ENCODE data around the gene CADM1. TPM values are rescaled to one million over a fixed set of nuclear protein-coding genes. Genes with fewer than 3 reads are reported as not detected.

CADM1 gene
- total RNA-seq, 1 donor from 2014 or later = not detected

- DNase-seq (ENCODE audit: low spot score) = no peak
- Mint-ChIP-seq H3K27me3 (ENCODE audit: insufficient read depth) (peaks cover 2% of the 10 kb centered on the region), H3K36me3 (ENCODE audit: low read depth) (no peaks in the 10 kb centered on the region), H3K4me1 (ENCODE audit: low read depth) (no peaks in the 10 kb centered on the region), H3K9me3 (peaks cover 23% of the 10 kb centered on the region), H3K4me3 (no peak overlapping the region), H3K27ac (no peak overlapping the region)
- intact Hi-C loops (cut with micrococcal nuclease) = no loop called here
Observed at GRCh38 chr11:115446214-115446613, 58.0 kb downstream of the CADM1 start.

- no peaks in the 10 kb centered on the region for H3K4me1 Mint-ChIP-seq (ENCODE audit: low read depth)
- no peak overlapping the region for H3K4me3 Mint-ChIP-seq
- H3K9me3 Mint-ChIP-seq = peaks cover 26% of the 10 kb centered on the region
- H3K27me3 Mint-ChIP-seq (ENCODE audit: insufficient read depth) = peaks cover 2% of the 10 kb centered on the region
- no peak overlapping the region for H3K27ac Mint-ChIP-seq
- no peak for DNase-seq (ENCODE audit: low spot score)
- H3K36me3 Mint-ChIP-seq (ENCODE audit: low read depth) = no peaks in the 10 kb centered on the region
- intact Hi-C loops (cut with micrococcal nuclease) = no loop called here
Observed at GRCh38 chr11:115444542-115444941, 59.7 kb downstream of the CADM1 start.

- Mint-ChIP-seq H3K27ac (no peak overlapping the region), H3K27me3 (ENCODE audit: insufficient read depth) (peaks cover 2% of the 10 kb centered on the region), H3K4me3 (no peak overlapping the region), H3K9me3 (peaks cover 10% of the 10 kb centered on the region), H3K36me3 (ENCODE audit: low read depth) (no peaks in the 10 kb centered on the region), H3K4me1 (ENCODE audit: low read depth) (no peaks in the 10 kb centered on the region)
- intact Hi-C loops (cut with micrococcal nuclease) = no loop called here
- DNase-seq (ENCODE audit: low spot score) = no peak
Observed at GRCh38 chr11:115439969-115440540, 64.2 kb downstream of the CADM1 start.

GRCh38 chr11:115439385-115439784, 64.8 kb downstream of the CADM1 start:
- Mint-ChIP-seq H3K27me3 (ENCODE audit: insufficient read depth) (peaks cover 2% of the 10 kb centered on the region), H3K4me3 (no peak overlapping the region), H3K36me3 (ENCODE audit: low read depth) (no peaks in the 10 kb centered on the region), H3K9me3 (peaks cover 4% of the 10 kb centered on the region), H3K4me1 (ENCODE audit: low read depth) (no peaks in the 10 kb centered on the region), H3K27ac (no peak overlapping the region)
- intact Hi-C loops (cut with micrococcal nuclease) = no loop called here
- no peak for DNase-seq (ENCODE audit: low spot score)

GRCh38 chr11:115437902-115438575, 66.2 kb downstream of the CADM1 start:
- intact Hi-C loops (cut with micrococcal nuclease) = no loop called here
- Mint-ChIP-seq H3K4me3 (no peak overlapping the region), H3K9me3 (peaks cover 2% of the 10 kb centered on the region), H3K36me3 (ENCODE audit: low read depth) (no peaks in the 10 kb centered on the region), H3K27ac (no peak overlapping the region), H3K27me3 (ENCODE audit: insufficient read depth) (peaks cover 2% of the 10 kb centered on the region), H3K4me1 (ENCODE audit: low read depth) (no peaks in the 10 kb centered on the region)
- no peak for DNase-seq (ENCODE audit: low spot score)

GRCh38 chr11:115430345-115430744, 73.9 kb downstream of the CADM1 start:
- H3K4me3 Mint-ChIP-seq = no peak overlapping the region
- H3K4me1 Mint-ChIP-seq (ENCODE audit: low read depth) = no peaks in the 10 kb centered on the region
- H3K36me3 Mint-ChIP-seq (ENCODE audit: low read depth) = no peaks in the 10 kb centered on the region
- no peaks in the 10 kb centered on the region for H3K9me3 Mint-ChIP-seq
- no peaks in the 10 kb centered on the region for H3K27me3 Mint-ChIP-seq (ENCODE audit: insufficient read depth)
- no peak overlapping the region for H3K27ac Mint-ChIP-seq
- intact Hi-C loops (cut with micrococcal nuclease) = no loop called here
- no peak for DNase-seq (ENCODE audit: low spot score)

- Mint-ChIP-seq H3K36me3 (ENCODE audit: low read depth) (no peaks in the 10 kb centered on the region), H3K4me3 (no peak overlapping the region), H3K27ac (no peak overlapping the region), H3K9me3 (no peaks in the 10 kb centered on the region), H3K27me3 (ENCODE audit: insufficient read depth) (peaks cover 2% of the 10 kb centered on the region), H3K4me1 (ENCODE audit: low read depth) (no peaks in the 10 kb centered on the region)
- intact Hi-C loops (cut with micrococcal nuclease) = no loop called here
- no peak for DNase-seq (ENCODE audit: low spot score)
Observed at GRCh38 chr11:115428306-115428705, 75.9 kb downstream of the CADM1 start.

GRCh38 chr11:115425816-115426215, 78.4 kb downstream of the CADM1 start:
- Mint-ChIP-seq H3K9me3 (no peaks in the 10 kb centered on the region), H3K36me3 (ENCODE audit: low read depth) (no peaks in the 10 kb centered on the region), H3K4me1 (ENCODE audit: low read depth) (no peaks in the 10 kb centered on the region), H3K27me3 (ENCODE audit: insufficient read depth) (peaks cover 2% of the 10 kb centered on the region), H3K27ac (no peak overlapping the region), H3K4me3 (no peak overlapping the region)
- DNase-seq (ENCODE audit: low spot score) = no peak
- intact Hi-C loops (cut with micrococcal nuclease) = no loop called here

GRCh38 chr11:115425250-115425649, 79.0 kb downstream of the CADM1 start:
- Mint-ChIP-seq H3K9me3 (no peaks in the 10 kb centered on the region), H3K4me3 (no peak overlapping the region), H3K27ac (no peak overlapping the region), H3K36me3 (ENCODE audit: low read depth) (no peaks in the 10 kb centered on the region), H3K27me3 (ENCODE audit: insufficient read depth) (peaks cover 2% of the 10 kb centered on the region), H3K4me1 (ENCODE audit: low read depth) (no peaks in the 10 kb centered on the region)
- intact Hi-C loops (cut with micrococcal nuclease) = no loop called here
- DNase-seq (ENCODE audit: low spot score) = no peak

GRCh38 chr11:115423728-115424459, 80.3 kb downstream of the CADM1 start:
- Mint-ChIP-seq H3K9me3 (no peaks in the 10 kb centered on the region), H3K27ac (no peak overlapping the region)

GRCh38 chr11:115421992-115422689, 82.1 kb downstream of the CADM1 start:
- Mint-ChIP-seq H3K36me3 (ENCODE audit: low read depth) (no peaks in the 10 kb centered on the region), H3K9me3 (no peaks in the 10 kb centered on the region), H3K4me1 (ENCODE audit: low read depth) (no peaks in the 10 kb centered on the region), H3K27ac (no peak overlapping the region), H3K27me3 (ENCODE audit: insufficient read depth) (peaks cover 2% of the 10 kb centered on the region), H3K4me3 (no peak overlapping the region)
- intact Hi-C loops (cut with micrococcal nuclease) = no loop called here
- DNase-seq (ENCODE audit: low spot score) = no peak

More at GRCh38 chr11:115423728-115424459, 80.3 kb downstream of the CADM1 start:
- DNase-seq (ENCODE audit: low spot score) = no peak
- no peaks in the 10 kb centered on the region for H3K4me1 Mint-ChIP-seq (ENCODE audit: low read depth)
- intact Hi-C loops (cut with micrococcal nuclease) = no loop called here
- H3K4me3 Mint-ChIP-seq = no peak overlapping the region
- peaks cover 2% of the 10 kb centered on the region for H3K27me3 Mint-ChIP-seq (ENCODE audit: insufficient read depth)
- H3K36me3 Mint-ChIP-seq (ENCODE audit: low read depth) = no peaks in the 10 kb centered on the region

- Mint-ChIP-seq H3K4me1 (ENCODE audit: low read depth) (no peaks in the 10 kb centered on the region), H3K27me3 (ENCODE audit: insufficient read depth) (peaks cover 2% of the 10 kb centered on the region), H3K36me3 (ENCODE audit: low read depth) (no peaks in the 10 kb centered on the region), H3K4me3 (no peak overlapping the region), H3K9me3 (no peaks in the 10 kb centered on the region), H3K27ac (no peak overlapping the region)
- intact Hi-C loops (cut with micrococcal nuclease) = no loop called here
- DNase-seq (ENCODE audit: low spot score) = no peak
Observed at GRCh38 chr11:115421352-115421991, 82.7 kb downstream of the CADM1 start.
